ENCODE data around the gene GZMH.

The GZMH gene

GRCh38 chr14:24634158-24634557, 24.7 kb upstream of the GZMH start, which contains the start of gene GZMB:
Gene GZMB, minus strand, starts transcription at chr14:24634190. Its CDS starts 30 bp downstream, at chr14:24634160.
- no peak for TF ChIP-seq CTCF (IDR thresholded peaks at IDR 0.05; ENCODE audit: low read depth, low read length, poor library complexity, severe bottlenecking)
- TF ChIP-seq EZH2phosphoT487 (IDR thresholded peaks at IDR 0.05; ENCODE audit: borderline replicate concordance, low read length) = no peak
- Histone ChIP-seq H3K9me2 (replicated peaks; ENCODE audit: control insufficient read depth, low read length) (no peaks in the 10 kb centered on the region), H3K4me2 (ENCODE audit: low read length) (no peak within 1 kb of the TSS)

GRCh38 chr14:24633353-24633752, 23.9 kb upstream of the GZMH start:
- H3K27me3 ChIP-seq (ENCODE audit: control insufficient read depth, low read length) = no peaks in the 10 kb centered on the region
- no peaks in the 10 kb centered on the region for H3K9me3 ChIP-seq (ENCODE audit: control insufficient read depth, insufficient read depth, low read length)
- H3K4me3 ChIP-seq (ENCODE audit: low read length) = no peak overlapping the region
- TF ChIP-seq EZH2phosphoT487 (IDR thresholded peaks at IDR 0.05; ENCODE audit: borderline replicate concordance, low read length) (no peak), CTCF (IDR thresholded peaks at IDR 0.05; ENCODE audit: low read depth, low read length, poor library complexity, severe bottlenecking) (no peak)
- no peak overlapping the region for H3K27ac ChIP-seq (ENCODE audit: low read depth, low read length)
- no peaks in the 10 kb centered on the region for H4K20me1 ChIP-seq (ENCODE audit: control insufficient read depth, insufficient read depth, low read depth, low read length)
- no peaks in the 10 kb centered on the region for H3F3A ChIP-seq (ENCODE audit: control insufficient read depth, insufficient read depth)
- no peaks in the 10 kb centered on the region for H3K79me2 ChIP-seq (ENCODE audit: control insufficient read depth, low read length)
- H3K4me2 ChIP-seq (ENCODE audit: low read length) = no peak overlapping the region
- no peaks in the 10 kb centered on the region for H3K4me1 ChIP-seq (ENCODE audit: control insufficient read depth, low read length)
- no peaks in the 10 kb centered on the region for H3K9me2 ChIP-seq (replicated peaks; ENCODE audit: control insufficient read depth, low read length)
- H3K36me3 ChIP-seq (ENCODE audit: control insufficient read depth, low read length) = no peaks in the 10 kb centered on the region

More at GRCh38 chr14:24634158-24634557, 24.7 kb upstream of the GZMH start, which contains the start of gene GZMB:
- no peak within 1 kb of the TSS for H3K4me3 ChIP-seq (ENCODE audit: low read length)
- H3K27ac ChIP-seq (ENCODE audit: low read depth, low read length) = no peak within 1 kb of the TSS
- H3K27me3 ChIP-seq (ENCODE audit: control insufficient read depth, low read length) = no peaks in the 10 kb centered on the region
- H4K20me1 ChIP-seq (ENCODE audit: control insufficient read depth, insufficient read depth, low read depth, low read length) = no peaks in the 10 kb centered on the region
- H3F3A ChIP-seq (ENCODE audit: control insufficient read depth, insufficient read depth) = no peaks in the 10 kb centered on the region
- no peaks in the 10 kb centered on the region for H3K79me2 ChIP-seq (ENCODE audit: control insufficient read depth, low read length)
- no peaks in the 10 kb centered on the region for H3K36me3 ChIP-seq (ENCODE audit: control insufficient read depth, low read length)
- H3K9me3 ChIP-seq (ENCODE audit: control insufficient read depth, insufficient read depth, low read length) = no peaks in the 10 kb centered on the region
- H3K4me1 ChIP-seq (ENCODE audit: control insufficient read depth, low read length) = no peaks in the 10 kb centered on the region

GRCh38 chr14:24632761-24633160, 23.3 kb upstream of the GZMH start:
- Histone ChIP-seq H3K36me3 (ENCODE audit: control insufficient read depth, low read length) (no peaks in the 10 kb centered on the region), H3K9me3 (ENCODE audit: control insufficient read depth, insufficient read depth, low read length) (no peaks in the 10 kb centered on the region), H3K4me1 (ENCODE audit: control insufficient read depth, low read length) (no peaks in the 10 kb centered on the region), H3K27ac (ENCODE audit: low read depth, low read length) (no peak overlapping the region), H3K9me2 (replicated peaks; ENCODE audit: control insufficient read depth, low read length) (no peaks in the 10 kb centered on the region), H3K79me2 (ENCODE audit: control insufficient read depth, low read length) (no peaks in the 10 kb centered on the region), H4K20me1 (ENCODE audit: control insufficient read depth, insufficient read depth, low read depth, low read length) (no peaks in the 10 kb centered on the region), H3K4me2 (ENCODE audit: low read length) (no peak overlapping the region), H3K4me3 (ENCODE audit: low read length) (no peak overlapping the region), H3K27me3 (ENCODE audit: control insufficient read depth, low read length) (no peaks in the 10 kb centered on the region), H3F3A (ENCODE audit: control insufficient read depth, insufficient read depth) (no peaks in the 10 kb centered on the region)
- no peak for TF ChIP-seq CTCF (IDR thresholded peaks at IDR 0.05; ENCODE audit: low read depth, low read length, poor library complexity, severe bottlenecking)
- TF ChIP-seq EZH2phosphoT487 (IDR thresholded peaks at IDR 0.05; ENCODE audit: borderline replicate concordance, low read length) = no peak

All from DOHH2 (cell line).